AG04450 (cell line): ENCODE results near the gene TNFRSF1B. TPM values are rescaled to one million over a fixed set of nuclear protein-coding genes. Genes with fewer than 3 reads are reported as not detected.
A peak's percentile ranks its signal among the peaks of the same experiment; 100 is the strongest.

ENCODE experiments used
- CTCF ChIA-PET: fragments of 300-600, 350-600 bp; formaldehyde crosslinking; extraction: SDS; loops from one replicate; lab custom pipeline; 2022; ENCODE audit warnings: antibody characterized with exemption, inconsistent platforms; lab: Charles Lee
- POLR2A ChIA-PET: fragments of 350-600 bp; formaldehyde crosslinking; extraction: SDS; loops from one replicate; lab custom pipeline; 2021; ENCODE audit warnings: antibody characterized with exemption, inconsistent platforms; lab: Yijun Ruan, JAX
- DNase-seq: peaks from one replicate; pipeline ENCODE4 v3.0.0-alpha.2; 2011; ENCODE audit warnings: low read depth, low spot score
- H3K27ac ChIP-seq: one replicate; pipeline ENCODE4 v1.5.1; 2012; ENCODE audit warnings: low read depth, low read length, control low read depth
- H3K27me3 ChIP-seq: one replicate; pipeline ENCODE4 v1.6.0; 2012; ENCODE audit warnings: low read length; ENCODE audit not compliant: control insufficient read depth, insufficient read depth
- H3K4me3 ChIP-seq: 2 replicates; pipeline ENCODE4 v1.5.1; 2011; ENCODE audit warnings: mild to moderate bottlenecking, low read depth, low read length, control low read depth
- H3K9me3 ChIP-seq: 2 replicates; pipeline ENCODE4 v1.5.1; 2012; ENCODE audit warnings: low read length; ENCODE audit not compliant: control insufficient read depth, insufficient read depth
- polyA plus RNA-seq: library from polyadenylated mRNA; depleted of rRNA; stranded (reverse); fragments of >200 nt; gene quantifications from 2 replicates; pipeline ENCODE4 v1.2.3, GENCODE V29; 2011
- TF ChIP-seq, protein P1 (sequence below): IDR thresholded peaks from 2 replicates; pipeline ENCODE4 v1.5.1; 2011; ENCODE audit warnings: low read depth, low read length, control low read depth, inconsistent platforms

Gene TNFRSF1B
- polyA plus RNA-seq, 1 experiment: 5.9 TPM

DNA sequence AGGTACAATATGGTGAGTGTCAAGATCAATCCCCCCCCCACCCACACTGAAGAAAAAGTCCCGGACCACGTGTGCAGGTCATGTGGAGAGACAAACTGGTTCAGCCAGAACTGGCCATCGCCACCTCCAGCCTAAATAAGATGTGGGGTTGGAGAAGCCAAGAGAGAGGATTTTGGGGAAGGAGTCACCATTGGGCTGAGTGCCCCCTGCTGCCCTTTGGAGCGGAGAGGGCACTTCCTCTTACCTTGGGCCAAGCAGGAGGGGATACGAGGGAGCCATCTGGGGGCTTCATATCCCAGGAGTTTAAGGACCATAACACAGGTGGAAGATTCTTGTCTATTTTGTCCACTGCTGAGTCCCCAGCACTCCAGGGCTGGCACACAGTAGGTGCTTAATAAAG, 2.6 kb upstream of the TNFRSF1B start:
- ChIA-PET POLR2A (no interaction called here), CTCF (interaction anchor here (0.9 kb wide), 1 partner anchor 39 kb away, joined by 4 read pairs; no protein-coding TSS in a partner anchor)
- Histone ChIP-seq H3K4me3 (no peak overlapping the region), H3K27me3 (peaks cover 5% of the 10 kb centered on the region), H3K9me3 (no peaks in the 10 kb centered on the region; the same call in 1 of the 2 replicates), H3K27ac (no peak overlapping the region)
- TF ChIP-seq, protein P1, sequence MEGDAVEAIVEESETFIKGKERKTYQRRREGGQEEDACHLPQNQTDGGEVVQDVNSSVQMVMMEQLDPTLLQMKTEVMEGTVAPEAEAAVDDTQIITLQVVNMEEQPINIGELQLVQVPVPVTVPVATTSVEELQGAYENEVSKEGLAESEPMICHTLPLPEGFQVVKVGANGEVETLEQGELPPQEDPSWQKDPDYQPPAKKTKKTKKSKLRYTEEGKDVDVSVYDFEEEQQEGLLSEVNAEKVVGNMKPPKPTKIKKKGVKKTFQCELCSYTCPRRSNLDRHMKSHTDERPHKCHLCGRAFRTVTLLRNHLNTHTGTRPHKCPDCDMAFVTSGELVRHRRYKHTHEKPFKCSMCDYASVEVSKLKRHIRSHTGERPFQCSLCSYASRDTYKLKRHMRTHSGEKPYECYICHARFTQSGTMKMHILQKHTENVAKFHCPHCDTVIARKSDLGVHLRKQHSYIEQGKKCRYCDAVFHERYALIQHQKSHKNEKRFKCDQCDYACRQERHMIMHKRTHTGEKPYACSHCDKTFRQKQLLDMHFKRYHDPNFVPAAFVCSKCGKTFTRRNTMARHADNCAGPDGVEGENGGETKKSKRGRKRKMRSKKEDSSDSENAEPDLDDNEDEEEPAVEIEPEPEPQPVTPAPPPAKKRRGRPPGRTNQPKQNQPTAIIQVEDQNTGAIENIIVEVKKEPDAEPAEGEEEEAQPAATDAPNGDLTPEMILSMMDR: no peak
- DNase-seq: no peak

- Histone ChIP-seq H3K4me3 (no peak overlapping the region), H3K9me3 (no peaks in the 10 kb centered on the region; the same call in 1 of the 2 replicates), H3K27me3 (peaks cover 5% of the 10 kb centered on the region), H3K27ac (no peak overlapping the region)
- TF ChIP-seq, protein P1: no peak
- POLR2A ChIA-PET: no interaction called here
- CTCF ChIA-PET: interaction anchor here (1.0 to 1.4 kb wide), 2 partner anchors 18 to 41 kb away, joined by 3 to 8 read pairs; no protein-coding TSS in a partner anchor
- DNase-seq: no peak
Measured at GRCh38 chr1:12165342-12165741, 1.4 kb upstream of the TNFRSF1B start.

DNA sequence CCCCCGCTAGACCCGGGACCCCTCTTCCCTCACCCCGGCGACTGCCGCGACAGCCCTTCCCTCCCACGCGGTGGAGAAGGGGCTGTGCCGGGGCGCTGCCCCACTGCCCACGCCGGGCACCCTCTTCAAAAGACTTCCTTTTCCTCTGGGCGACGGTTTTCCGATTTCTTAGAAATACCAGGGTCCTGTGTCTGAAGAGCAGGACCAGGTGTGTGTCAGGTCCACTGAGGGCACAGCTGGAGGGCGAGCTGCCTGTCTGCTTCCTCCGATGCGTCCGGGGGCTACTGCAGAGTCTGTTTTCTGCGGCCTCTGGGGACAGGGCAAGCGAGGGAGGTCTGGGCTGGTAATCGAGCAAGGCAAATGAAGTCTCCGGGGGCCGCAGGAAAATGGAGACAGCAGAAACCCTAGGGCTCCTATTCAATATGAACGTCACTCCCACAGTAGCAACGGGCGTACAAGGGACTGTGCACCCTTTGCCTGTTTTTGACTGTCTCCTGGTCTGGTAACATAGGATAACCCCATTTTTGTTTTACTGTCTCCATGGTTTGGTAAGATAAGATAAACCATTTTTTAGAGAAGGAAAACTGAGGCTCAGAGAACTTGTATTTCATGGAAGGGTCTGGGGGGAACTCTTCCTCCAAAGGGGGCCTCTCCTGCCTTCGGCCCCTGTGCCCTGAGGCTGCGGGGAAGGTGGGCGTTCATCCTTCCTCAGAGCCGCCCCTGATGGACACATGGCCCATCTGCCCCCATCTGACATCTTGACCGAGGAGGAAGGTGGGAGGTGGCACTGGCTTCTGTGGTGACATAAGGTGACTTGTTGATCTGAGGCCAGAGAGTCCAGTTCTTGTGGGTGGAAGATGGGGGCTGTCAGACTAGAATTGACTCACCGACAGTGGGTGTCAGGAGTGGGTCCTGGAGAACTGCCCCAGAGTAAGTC, 970 bp downstream of the TNFRSF1B start:
- CTCF ChIA-PET: interaction anchor here (2.3 kb wide), 1 partner anchor 43 kb away, joined by 8 read pairs; no protein-coding TSS in a partner anchor
- peaks cover 5% of the 10 kb centered on the region for H3K27me3 ChIP-seq
- H3K27ac ChIP-seq: no peak overlapping the region
- H3K4me3 ChIP-seq: peak overlapping the region; percentile 58
- POLR2A ChIA-PET: interaction anchor here (1.2 kb wide), 1 partner anchor 18 kb away, joined by 3 read pairs; no protein-coding TSS in a partner anchor
- TF ChIP-seq, protein P1: no peak
- no peaks in the 10 kb centered on the region; the same call in 1 of the 2 replicates for H3K9me3 ChIP-seq
- DNase-seq: no peak

GRCh38 chr1:12168451-12169160, 1.8 kb downstream of the TNFRSF1B start:
- ChIA-PET CTCF (interaction anchor here (1.2 to 2.3 kb wide), 2 partner anchors 10 to 44 kb away, joined by 4 to 8 read pairs; no protein-coding TSS in a partner anchor), POLR2A (interaction anchor here (1.2 kb wide), 1 partner anchor 17 kb away, joined by 3 read pairs; no protein-coding TSS in a partner anchor)
- TF ChIP-seq, protein P1: no peak
- no peaks in the 10 kb centered on the region; the same call in 1 of the 2 replicates for H3K9me3 ChIP-seq
- H3K27me3 ChIP-seq: peaks cover 5% of the 10 kb centered on the region
- DNase-seq: no peak
- no peak overlapping the region for H3K27ac ChIP-seq
- H3K4me3 ChIP-seq: peak overlapping the region; percentile 25
